ENCODE data around the gene PRKCE. TPM values are rescaled to one million over a fixed set of nuclear protein-coding genes. Genes with fewer than 3 reads are reported as not detected.

PRKCE gene
- total and polyA plus RNA-seq, 2 donors (not counting 1 experiment from before 2014, with no cell fraction given), result 14.1 to 19.0 TPM

DNA sequence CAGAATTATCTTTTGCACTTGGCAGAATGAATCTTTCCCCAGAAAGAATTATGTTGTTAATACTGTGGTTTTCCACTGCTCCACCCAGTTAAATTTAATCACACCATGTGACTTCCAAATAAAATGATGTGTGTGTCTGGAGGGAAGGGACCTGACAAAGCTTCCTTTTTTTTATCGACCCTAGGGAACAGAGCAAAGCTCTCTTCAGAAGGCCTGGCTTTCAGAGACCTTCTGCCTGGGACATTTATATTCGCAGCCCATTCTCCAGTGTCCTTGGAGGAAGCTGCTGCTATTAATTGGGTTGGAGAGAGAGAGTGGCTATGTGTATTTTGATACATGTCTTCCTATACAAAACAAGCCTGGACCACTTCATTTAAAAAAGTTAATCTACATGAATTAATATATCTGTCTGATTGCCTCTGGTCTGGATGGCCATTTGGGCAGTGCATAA lies 233.7 kb downstream of the PRKCE start:
- peak; percentile 41 to 51 for DNase-seq (ENCODE audit: low read depth in 2 of 2)
- Histone ChIP-seq H3K4me2 (ENCODE audit: extremely low read depth, insufficient read depth, low read length) (no peak overlapping the region), H3K36me3 (ENCODE audit: control insufficient read depth, insufficient read depth, low read length) (no peaks in the 10 kb centered on the region), H3K4me3 (replicated peaks in 1 of 4; ENCODE audit: control extremely low read depth in 1 of 4, insufficient read depth in 1 of 4, low read depth in 3 of 4, low read length in 4 of 4) (no peak overlapping the region), H3K9me3 (ENCODE audit: control insufficient read depth, insufficient read depth, low read depth, low read length) (no peaks in the 10 kb centered on the region), H3K27me3 (ENCODE audit: control insufficient read depth, insufficient read depth, low read length) (no peaks in the 10 kb centered on the region), H2AFZ (ENCODE audit: low read length) (no peak overlapping the region), H4K20me1 (ENCODE audit: control insufficient read depth, extremely low read depth, insufficient read depth, low read length) (no peaks in the 10 kb centered on the region), H3K79me2 (ENCODE audit: control insufficient read depth, insufficient read depth, low read length) (no peaks in the 10 kb centered on the region), H3K4me1 (ENCODE audit: control insufficient read depth, extremely low read depth, insufficient read depth, low read length) (peaks cover 14% of the 10 kb centered on the region), H3K27ac (ENCODE audit: insufficient read depth, low read length) (no peak overlapping the region), H3K9ac (ENCODE audit: insufficient read depth, low read length) (no peak overlapping the region)
- TF ChIP-seq, protein P1, sequence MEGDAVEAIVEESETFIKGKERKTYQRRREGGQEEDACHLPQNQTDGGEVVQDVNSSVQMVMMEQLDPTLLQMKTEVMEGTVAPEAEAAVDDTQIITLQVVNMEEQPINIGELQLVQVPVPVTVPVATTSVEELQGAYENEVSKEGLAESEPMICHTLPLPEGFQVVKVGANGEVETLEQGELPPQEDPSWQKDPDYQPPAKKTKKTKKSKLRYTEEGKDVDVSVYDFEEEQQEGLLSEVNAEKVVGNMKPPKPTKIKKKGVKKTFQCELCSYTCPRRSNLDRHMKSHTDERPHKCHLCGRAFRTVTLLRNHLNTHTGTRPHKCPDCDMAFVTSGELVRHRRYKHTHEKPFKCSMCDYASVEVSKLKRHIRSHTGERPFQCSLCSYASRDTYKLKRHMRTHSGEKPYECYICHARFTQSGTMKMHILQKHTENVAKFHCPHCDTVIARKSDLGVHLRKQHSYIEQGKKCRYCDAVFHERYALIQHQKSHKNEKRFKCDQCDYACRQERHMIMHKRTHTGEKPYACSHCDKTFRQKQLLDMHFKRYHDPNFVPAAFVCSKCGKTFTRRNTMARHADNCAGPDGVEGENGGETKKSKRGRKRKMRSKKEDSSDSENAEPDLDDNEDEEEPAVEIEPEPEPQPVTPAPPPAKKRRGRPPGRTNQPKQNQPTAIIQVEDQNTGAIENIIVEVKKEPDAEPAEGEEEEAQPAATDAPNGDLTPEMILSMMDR (conservative IDR thresholded peaks at IDR 0.05 in 1 of 2, IDR thresholded peaks at IDR 0.05 in 1 of 2; ENCODE audit: low read depth in 1 of 2, low read length in 2 of 2), result no peak
- TF ChIP-seq EZH2 (IDR thresholded peaks at IDR 0.05; ENCODE audit: low read length, missing control alignments), result no peak

DNA sequence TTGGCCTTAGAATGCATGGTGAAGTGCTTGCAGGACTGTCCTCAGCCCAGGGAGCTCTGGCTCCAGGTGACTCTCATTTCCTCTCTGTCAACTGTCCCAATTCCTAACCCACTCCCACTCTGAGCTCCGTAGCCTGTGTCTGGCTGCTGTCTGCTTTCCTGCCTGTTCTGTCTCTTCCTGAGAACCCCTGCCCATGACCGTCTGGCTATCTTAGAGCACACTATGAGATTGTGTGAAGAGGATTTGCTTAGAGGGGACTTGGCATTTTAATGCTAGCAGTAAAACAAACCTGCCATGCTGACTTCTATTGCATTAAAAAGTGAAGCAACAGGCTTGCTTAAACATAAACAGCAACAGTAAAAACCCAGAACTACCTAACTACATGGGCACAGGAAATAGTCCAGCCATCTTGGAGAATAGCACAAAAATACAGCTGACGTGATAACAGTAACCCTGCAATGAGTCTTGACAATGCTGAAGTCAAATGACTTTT lies 234.7 kb downstream of the PRKCE start:
- no peaks in the 10 kb centered on the region for H3K9me3 ChIP-seq (ENCODE audit: control insufficient read depth, insufficient read depth, low read depth, low read length)
- no peaks in the 10 kb centered on the region for H3K36me3 ChIP-seq (ENCODE audit: control insufficient read depth, insufficient read depth, low read length)
- no peak overlapping the region for H3K9ac ChIP-seq (ENCODE audit: insufficient read depth, low read length)
- TF ChIP-seq, protein P1 (conservative IDR thresholded peaks at IDR 0.05 in 1 of 2, IDR thresholded peaks at IDR 0.05 in 1 of 2; ENCODE audit: low read depth in 1 of 2, low read length in 2 of 2), result no peak
- no peak for TF ChIP-seq EZH2 (IDR thresholded peaks at IDR 0.05; ENCODE audit: low read length, missing control alignments)
- no peak overlapping the region for H2AFZ ChIP-seq (ENCODE audit: low read length)
- peaks cover 14% of the 10 kb centered on the region for H3K4me1 ChIP-seq (ENCODE audit: control insufficient read depth, extremely low read depth, insufficient read depth, low read length)
- no peak overlapping the region for H3K4me3 ChIP-seq (replicated peaks in 1 of 4; ENCODE audit: control extremely low read depth in 1 of 4, insufficient read depth in 1 of 4, low read depth in 3 of 4, low read length in 4 of 4)
- no peaks in the 10 kb centered on the region for H3K79me2 ChIP-seq (ENCODE audit: control insufficient read depth, insufficient read depth, low read length)
- H4K20me1 ChIP-seq (ENCODE audit: control insufficient read depth, extremely low read depth, insufficient read depth, low read length), result no peaks in the 10 kb centered on the region
- no peaks in the 10 kb centered on the region for H3K27me3 ChIP-seq (ENCODE audit: control insufficient read depth, insufficient read depth, low read length)
- H3K27ac ChIP-seq (ENCODE audit: insufficient read depth, low read length), result no peak overlapping the region
- DNase-seq (ENCODE audit: low read depth in 2 of 2), result no peak
- no peak overlapping the region for H3K4me2 ChIP-seq (ENCODE audit: extremely low read depth, insufficient read depth, low read length)

DNA sequence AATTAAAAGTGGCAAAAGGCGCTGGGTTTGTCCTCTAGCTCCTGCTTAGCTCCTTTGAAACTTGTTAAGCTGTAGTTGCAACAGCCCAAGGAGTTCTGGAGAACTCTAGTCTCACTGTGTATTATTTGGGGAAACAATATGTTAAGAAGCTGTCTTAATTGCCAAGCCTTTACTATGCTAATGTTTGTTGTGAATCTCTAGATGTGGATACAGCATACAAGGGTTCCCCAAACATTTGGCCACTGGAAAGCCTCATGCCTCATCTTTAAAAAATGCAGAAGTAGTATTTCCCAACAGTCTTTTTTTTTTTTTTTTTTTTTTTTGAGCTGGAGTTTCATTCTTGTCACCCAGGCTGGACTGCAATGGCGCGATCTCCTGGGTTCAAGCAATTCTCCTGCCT lies 236.7 kb downstream of the PRKCE start:
- DNase-seq (ENCODE audit: low read depth in 2 of 2), result peak; percentile 33 to 80
- Histone ChIP-seq H4K20me1 (ENCODE audit: control insufficient read depth, extremely low read depth, insufficient read depth, low read length) (no peaks in the 10 kb centered on the region), H3K4me2 (ENCODE audit: extremely low read depth, insufficient read depth, low read length) (peak overlapping the region; percentile 32), H3K9me3 (ENCODE audit: control insufficient read depth, insufficient read depth, low read depth, low read length) (no peaks in the 10 kb centered on the region), H2AFZ (ENCODE audit: low read length) (no peak overlapping the region), H3K27ac (ENCODE audit: insufficient read depth, low read length) (no peak overlapping the region), H3K79me2 (ENCODE audit: control insufficient read depth, insufficient read depth, low read length) (no peaks in the 10 kb centered on the region), H3K4me3 (replicated peaks in 1 of 4; ENCODE audit: control extremely low read depth in 1 of 4, insufficient read depth in 1 of 4, low read depth in 3 of 4, low read length in 4 of 4) (no peak overlapping the region), H3K36me3 (ENCODE audit: control insufficient read depth, insufficient read depth, low read length) (no peaks in the 10 kb centered on the region), H3K4me1 (ENCODE audit: control insufficient read depth, extremely low read depth, insufficient read depth, low read length) (peaks cover 14% of the 10 kb centered on the region), H3K27me3 (ENCODE audit: control insufficient read depth, insufficient read depth, low read length) (no peaks in the 10 kb centered on the region), H3K9ac (ENCODE audit: insufficient read depth, low read length) (no peak overlapping the region)
- no peak for TF ChIP-seq EZH2 (IDR thresholded peaks at IDR 0.05; ENCODE audit: low read length, missing control alignments)
- TF ChIP-seq, protein P1 (conservative IDR thresholded peaks at IDR 0.05 in 1 of 2, IDR thresholded peaks at IDR 0.05 in 1 of 2; ENCODE audit: low read depth in 1 of 2, low read length in 2 of 2), result no peak

Data from fibroblast of lung (primary cell).